ENCODE measurements around the gene SLCO1B1.
"Not testable (repeated sequence)": the region's sequence is repeated elsewhere in the genome, so short reads cannot be mapped to it uniquely, and the experiment has no call there.

SLCO1B1 gene

GRCh38 chr12:21130998-21131397 lies at the start of gene SLCO1B1:
Gene SLCO1B1 (plus strand): TSS chr12:21131194. CDS start chr12:21141575, 10,381 bp downstream.
- DNase-seq (ENCODE audit: low read depth) = no peak

- DNase-seq (ENCODE audit: low read depth) = not testable (repeated sequence)
Observed at GRCh38 chr12:21084753-21085152, 46.2 kb upstream of the SLCO1B1 start.

- DNase-seq (ENCODE audit: low read depth) = no peak
Observed at GRCh38 chr12:21111732-21112131, 19.3 kb upstream of the SLCO1B1 start.

- DNase-seq (ENCODE audit: low read depth) = no peak
Observed at GRCh38 chr12:21113266-21113665, 17.7 kb upstream of the SLCO1B1 start.

- DNase-seq (ENCODE audit: low read depth) = no peak
Observed at GRCh38 chr12:21117995-21118394, 13.0 kb upstream of the SLCO1B1 start.

- DNase-seq (ENCODE audit: low read depth) = no peak
Observed at GRCh38 chr12:21118760-21119159, 12.2 kb upstream of the SLCO1B1 start.

- DNase-seq (ENCODE audit: low read depth) = no peak
Observed at GRCh38 chr12:21129351-21129750, 1.6 kb upstream of the SLCO1B1 start.

- no peak for DNase-seq (ENCODE audit: low read depth)
Observed at GRCh38 chr12:21129906-21130305, 1.1 kb upstream of the SLCO1B1 start.

GRCh38 chr12:21137318-21137999 lies 6.5 kb downstream of the SLCO1B1 start:
- not testable (repeated sequence) for DNase-seq (ENCODE audit: low read depth)

- no peak for DNase-seq (ENCODE audit: low read depth)
Observed at GRCh38 chr12:21138016-21138415, 7.0 kb downstream of the SLCO1B1 start.

- DNase-seq (ENCODE audit: low read depth) = no peak
Observed at GRCh38 chr12:21144309-21144708, 13.3 kb downstream of the SLCO1B1 start.

- DNase-seq (ENCODE audit: low read depth) = not testable (repeated sequence)
Observed at GRCh38 chr12:21149861-21150260, 18.9 kb downstream of the SLCO1B1 start.

- no peak for DNase-seq (ENCODE audit: low read depth)
Observed at GRCh38 chr12:21151184-21151583, 20.2 kb downstream of the SLCO1B1 start.

- DNase-seq (ENCODE audit: low read depth) = no peak
Observed at GRCh38 chr12:21155522-21156351, 24.7 kb downstream of the SLCO1B1 start.

GRCh38 chr12:21165048-21165447 lies 34.1 kb downstream of the SLCO1B1 start:
- no peak for DNase-seq (ENCODE audit: low read depth)

- DNase-seq (ENCODE audit: low read depth) = no peak
Observed at GRCh38 chr12:21169878-21170472, 39.0 kb downstream of the SLCO1B1 start.

GRCh38 chr12:21172079-21172478 lies 41.1 kb downstream of the SLCO1B1 start:
- no peak for DNase-seq (ENCODE audit: low read depth)

- DNase-seq (ENCODE audit: low read depth) = no peak
Observed at GRCh38 chr12:21183721-21184275, 52.8 kb downstream of the SLCO1B1 start.

- DNase-seq (ENCODE audit: low read depth) = no peak
Observed at GRCh38 chr12:21190016-21190415, 59.0 kb downstream of the SLCO1B1 start.

- not testable (repeated sequence) for DNase-seq (ENCODE audit: low read depth)
Observed at GRCh38 chr12:21214433-21214832, 83.4 kb downstream of the SLCO1B1 start.

GRCh38 chr12:21219206-21219605 lies 88.2 kb downstream of the SLCO1B1 start:
- DNase-seq (ENCODE audit: low read depth) = no peak

- DNase-seq (ENCODE audit: low read depth) = no peak
Observed at GRCh38 chr12:21220266-21220665, 89.3 kb downstream of the SLCO1B1 start.

- no peak for DNase-seq (ENCODE audit: low read depth)
Observed at GRCh38 chr12:21221072-21221471, 90.1 kb downstream of the SLCO1B1 start.
